ENCODE measurements around the gene SPTAN1.

Gene SPTAN1

GRCh38 chr9:128617943-128618342 lies 65.6 kb downstream of the SPTAN1 start:
- no peaks in the 10 kb centered on the region for H3K27me3 ChIP-seq (ENCODE audit: insufficient read depth, low read length)

GRCh38 chr9:128619127-128619526 lies 66.7 kb downstream of the SPTAN1 start:
- no peaks in the 10 kb centered on the region for H3K4me1 ChIP-seq (ENCODE audit: insufficient read depth, low read length, severe bottlenecking)
- H3K27ac ChIP-seq (ENCODE audit: low read depth, low read length, poor library complexity, severe bottlenecking) = no peak overlapping the region
- H3K36me3 ChIP-seq (ENCODE audit: insufficient read depth, low read length) = peaks cover 68% of the 10 kb centered on the region
- no peaks in the 10 kb centered on the region for H3F3A ChIP-seq (ENCODE audit: insufficient read depth, low read length)
- H3K27me3 ChIP-seq (ENCODE audit: insufficient read depth, low read length) = no peaks in the 10 kb centered on the region
- H3K9me3 ChIP-seq (ENCODE audit: low read length) = no peaks in the 10 kb centered on the region
- H3K79me2 ChIP-seq (ENCODE audit: insufficient read depth, low read length) = no peaks in the 10 kb centered on the region
- H3K4me2 ChIP-seq (ENCODE audit: low read length) = no peak overlapping the region
- no peaks in the 10 kb centered on the region for H3K9me2 ChIP-seq (ENCODE audit: low read depth, low read length)
- H3K4me3 ChIP-seq (ENCODE audit: low read depth, low read length, poor library complexity, severe bottlenecking) = no peak overlapping the region
- no peak for TF ChIP-seq EZH2 (IDR thresholded peaks at IDR 0.05; ENCODE audit: borderline replicate concordance, low read length)
- no peak for TF ChIP-seq CTCF (IDR thresholded peaks at IDR 0.05; ENCODE audit: low read length)
- no peak overlapping the region for H2AFZ ChIP-seq (ENCODE audit: low read length)
- H4K20me1 ChIP-seq (ENCODE audit: insufficient read depth, low read length) = no peaks in the 10 kb centered on the region
- no peak overlapping the region for H3K9ac ChIP-seq (ENCODE audit: low read length)

More at GRCh38 chr9:128617943-128618342, 65.6 kb downstream of the SPTAN1 start:
- Histone ChIP-seq H3K27ac (ENCODE audit: low read depth, low read length, poor library complexity, severe bottlenecking) (no peak overlapping the region), H3K9me3 (ENCODE audit: low read length) (no peaks in the 10 kb centered on the region), H3K9me2 (ENCODE audit: low read depth, low read length) (no peaks in the 10 kb centered on the region), H4K20me1 (ENCODE audit: insufficient read depth, low read length) (no peaks in the 10 kb centered on the region), H3K4me1 (ENCODE audit: insufficient read depth, low read length, severe bottlenecking) (no peaks in the 10 kb centered on the region), H3F3A (ENCODE audit: insufficient read depth, low read length) (no peaks in the 10 kb centered on the region), H3K4me2 (ENCODE audit: low read length) (no peak overlapping the region), H3K79me2 (ENCODE audit: insufficient read depth, low read length) (no peaks in the 10 kb centered on the region), H3K36me3 (ENCODE audit: insufficient read depth, low read length) (peaks cover 79% of the 10 kb centered on the region), H3K4me3 (ENCODE audit: low read depth, low read length, poor library complexity, severe bottlenecking) (no peak overlapping the region), H3K9ac (ENCODE audit: low read length) (no peak overlapping the region), H2AFZ (ENCODE audit: low read length) (no peak overlapping the region)
- TF ChIP-seq CTCF (IDR thresholded peaks at IDR 0.05; ENCODE audit: low read length) (no peak), EZH2 (IDR thresholded peaks at IDR 0.05; ENCODE audit: borderline replicate concordance, low read length) (no peak)

DNA sequence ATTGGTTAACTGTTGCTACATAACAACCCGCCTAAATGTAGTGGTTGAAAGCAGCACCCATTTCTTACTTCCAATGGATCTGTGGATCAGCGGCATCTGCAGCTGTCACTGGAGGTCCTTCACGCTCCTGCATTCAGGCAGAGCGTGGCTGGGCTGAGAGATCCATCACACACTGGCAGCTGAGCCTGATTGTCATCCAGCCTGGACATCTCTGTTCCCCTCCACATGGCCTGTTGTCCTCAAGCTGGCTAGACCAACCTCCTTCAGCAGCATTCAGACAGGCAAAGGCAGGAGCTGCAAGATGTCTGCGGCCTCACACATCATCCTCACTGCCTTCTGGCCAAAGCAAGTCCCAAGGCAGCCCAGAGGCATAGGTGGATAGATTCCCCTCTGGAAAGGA lies 67.4 kb downstream of the SPTAN1 start:
- H3K36me3 ChIP-seq (ENCODE audit: insufficient read depth, low read length) = peaks cover 68% of the 10 kb centered on the region

More for the DNA sequence above, 67.4 kb downstream of the SPTAN1 start:
- Histone ChIP-seq H3K79me2 (ENCODE audit: insufficient read depth, low read length) (no peaks in the 10 kb centered on the region), H3K27me3 (ENCODE audit: insufficient read depth, low read length) (no peaks in the 10 kb centered on the region), H3K9ac (ENCODE audit: low read length) (no peak overlapping the region), H3F3A (ENCODE audit: insufficient read depth, low read length) (no peaks in the 10 kb centered on the region), H3K9me3 (ENCODE audit: low read length) (no peaks in the 10 kb centered on the region), H3K4me3 (ENCODE audit: low read depth, low read length, poor library complexity, severe bottlenecking) (no peak overlapping the region), H3K27ac (ENCODE audit: low read depth, low read length, poor library complexity, severe bottlenecking) (no peak overlapping the region), H2AFZ (ENCODE audit: low read length) (no peak overlapping the region), H4K20me1 (ENCODE audit: insufficient read depth, low read length) (no peaks in the 10 kb centered on the region), H3K4me1 (ENCODE audit: insufficient read depth, low read length, severe bottlenecking) (no peaks in the 10 kb centered on the region), H3K4me2 (ENCODE audit: low read length) (no peak overlapping the region), H3K9me2 (ENCODE audit: low read depth, low read length) (no peaks in the 10 kb centered on the region)
- no peak for TF ChIP-seq EZH2 (IDR thresholded peaks at IDR 0.05; ENCODE audit: borderline replicate concordance, low read length)
- no peak for TF ChIP-seq CTCF (IDR thresholded peaks at IDR 0.05; ENCODE audit: low read length)

Measured in OCI-LY1 (cell line).